ENCODE measurements around the gene FRS3.
"Not testable (repeated sequence)": the region's sequence is repeated elsewhere in the genome, so short reads cannot be mapped to it uniquely, and the experiment has no call there.

The FRS3 gene

GRCh38 chr6:41779788-41780550 is at the start of gene FRS3:
Gene FRS3, minus strand, starts transcription at chr6:41779900. Its CDS starts 2,913 bp downstream, at chr6:41776987.
- DNase-seq (ENCODE audit: low spot score), result peak; percentile 99

- DNase-seq (ENCODE audit: low spot score), result no peak
Measured at GRCh38 chr6:41826343-41827022, 46.8 kb upstream of the FRS3 start.

GRCh38 chr6:41824571-41825569 is 45.2 kb upstream of the FRS3 start:
- DNase-seq (ENCODE audit: low spot score), result no peak

GRCh38 chr6:41823178-41823577 is 43.5 kb upstream of the FRS3 start:
- DNase-seq (ENCODE audit: low spot score), result no peak

GRCh38 chr6:41822021-41822420 is 42.3 kb upstream of the FRS3 start:
- DNase-seq (ENCODE audit: low spot score), result no peak

GRCh38 chr6:41821266-41821665 is 41.6 kb upstream of the FRS3 start:
- DNase-seq (ENCODE audit: low spot score), result no peak

GRCh38 chr6:41818271-41819054 is 38.8 kb upstream of the FRS3 start:
- DNase-seq (ENCODE audit: low spot score), result no peak

- DNase-seq (ENCODE audit: low spot score), result no peak
Measured at GRCh38 chr6:41815587-41815986, 35.9 kb upstream of the FRS3 start.

GRCh38 chr6:41814629-41815028 is 34.9 kb upstream of the FRS3 start:
- no peak for DNase-seq (ENCODE audit: low spot score)

GRCh38 chr6:41813956-41814355 is 34.3 kb upstream of the FRS3 start:
- no peak for DNase-seq (ENCODE audit: low spot score)

- no peak for DNase-seq (ENCODE audit: low spot score)
Measured at GRCh38 chr6:41813469-41813868, 33.8 kb upstream of the FRS3 start.

- not testable (repeated sequence) for DNase-seq (ENCODE audit: low spot score)
Measured at GRCh38 chr6:41811946-41812345, 32.2 kb upstream of the FRS3 start.

GRCh38 chr6:41811095-41811494 is 31.4 kb upstream of the FRS3 start:
- DNase-seq (ENCODE audit: low spot score), result no peak

- no peak for DNase-seq (ENCODE audit: low spot score)
Measured at GRCh38 chr6:41805830-41806774, 26.4 kb upstream of the FRS3 start.

- no peak for DNase-seq (ENCODE audit: low spot score)
Measured at GRCh38 chr6:41801380-41801779, 21.7 kb upstream of the FRS3 start.

- DNase-seq (ENCODE audit: low spot score), result no peak
Measured at GRCh38 chr6:41799559-41799911, 19.8 kb upstream of the FRS3 start.

GRCh38 chr6:41798901-41799558 is 19.3 kb upstream of the FRS3 start:
- no peak for DNase-seq (ENCODE audit: low spot score)

- DNase-seq (ENCODE audit: low spot score), result no peak
Measured at GRCh38 chr6:41796474-41796873, 16.8 kb upstream of the FRS3 start.

- DNase-seq (ENCODE audit: low spot score), result no peak
Measured at GRCh38 chr6:41791984-41792383, 12.3 kb upstream of the FRS3 start.

GRCh38 chr6:41791305-41791704 is 11.6 kb upstream of the FRS3 start:
- no peak for DNase-seq (ENCODE audit: low spot score)

Measured in left forelimb (tissue), 1 donor.